Panc1 (cell line): Measurements from ENCODE around the gene CDR2L.

ENCODE experiments used
- CTCF ChIP-seq: fragments of 450-650 bp; IDR thresholded peaks from 2 replicates; pipeline ENCODE4 v1.5.1; 2017; ENCODE audit warnings: mild to moderate bottlenecking
- POLR2AphosphoS5 ChIP-seq: IDR thresholded peaks from 2 replicates; pipeline ENCODE4 v1.6.1; 2012; ENCODE audit warnings: mild to moderate bottlenecking, low read depth, low read length, moderate library complexity
- REST ChIP-seq, 2 experiments: IDR thresholded peaks; 2 replicates each; pipeline ENCODE4 v1.6.1; 2011 to 2012; ENCODE audit warnings: low read depth in 2 of 2, control low read depth in 1 of 2, low read length in 1 of 2, mild to moderate bottlenecking in 1 of 2, moderate library complexity in 1 of 2; ENCODE audit not compliant: insufficient read depth in 1 of 2
- SIN3A ChIP-seq: IDR thresholded peaks from 2 replicates; pipeline ENCODE4 v1.6.1; 2012; ENCODE audit warnings: low read depth, mild to moderate bottlenecking, low read length, moderate library complexity, borderline replicate concordance; ENCODE audit not compliant: insufficient read depth

- TF ChIP-seq CTCF (no peak), POLR2AphosphoS5 (no peak; the same call in 1 of the 2 replicates), REST (IDR thresholded peaks at IDR 0.05; ENCODE audit: insufficient read depth in 1 of 2, low read depth in 2 of 2, low read length in 1 of 2) (0 out of 4 replicates have a peak, but pooled peaks of 1 of the 2 experiments have one; percentile 38), SIN3A (0 out of 2 replicates have a peak, but pooled peaks have one; percentile 91)
Observed at GRCh38 chr17:75033346-75034235, 46.2 kb downstream of the CDR2L start.
